ENCODE results near the gene LRP1.

The LRP1 gene

DNA sequence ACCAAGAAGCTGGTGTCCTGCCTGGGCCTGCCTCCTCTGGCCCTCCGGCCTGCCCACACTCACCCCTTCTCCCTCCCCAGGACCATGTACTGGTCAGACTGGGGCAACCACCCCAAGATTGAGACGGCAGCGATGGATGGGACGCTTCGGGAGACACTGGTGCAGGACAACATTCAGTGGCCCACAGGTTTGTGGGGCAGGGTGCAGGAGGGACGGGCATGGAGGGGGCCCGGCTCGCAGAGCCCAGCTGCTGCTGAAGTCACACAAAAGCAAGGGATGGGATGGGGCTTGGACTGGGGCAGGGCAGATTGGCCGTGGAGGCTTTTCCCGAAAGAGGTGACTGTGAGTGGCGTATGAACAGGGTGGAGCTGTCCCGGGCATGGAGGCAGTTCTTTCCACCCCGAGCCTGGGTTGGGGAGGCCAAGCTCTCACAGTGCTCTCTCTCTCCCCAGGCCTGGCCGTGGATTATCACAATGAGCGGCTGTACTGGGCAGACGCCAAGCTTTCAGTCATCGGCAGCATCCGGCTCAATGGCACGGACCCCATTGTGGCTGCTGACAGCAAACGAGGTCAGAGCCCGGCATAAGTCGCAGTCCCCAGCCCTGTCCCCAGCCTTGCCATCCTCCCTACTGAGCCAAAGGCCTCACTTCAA, 80.5 kb downstream of the LRP1 start:
- TF ChIP-seq, protein P1, sequence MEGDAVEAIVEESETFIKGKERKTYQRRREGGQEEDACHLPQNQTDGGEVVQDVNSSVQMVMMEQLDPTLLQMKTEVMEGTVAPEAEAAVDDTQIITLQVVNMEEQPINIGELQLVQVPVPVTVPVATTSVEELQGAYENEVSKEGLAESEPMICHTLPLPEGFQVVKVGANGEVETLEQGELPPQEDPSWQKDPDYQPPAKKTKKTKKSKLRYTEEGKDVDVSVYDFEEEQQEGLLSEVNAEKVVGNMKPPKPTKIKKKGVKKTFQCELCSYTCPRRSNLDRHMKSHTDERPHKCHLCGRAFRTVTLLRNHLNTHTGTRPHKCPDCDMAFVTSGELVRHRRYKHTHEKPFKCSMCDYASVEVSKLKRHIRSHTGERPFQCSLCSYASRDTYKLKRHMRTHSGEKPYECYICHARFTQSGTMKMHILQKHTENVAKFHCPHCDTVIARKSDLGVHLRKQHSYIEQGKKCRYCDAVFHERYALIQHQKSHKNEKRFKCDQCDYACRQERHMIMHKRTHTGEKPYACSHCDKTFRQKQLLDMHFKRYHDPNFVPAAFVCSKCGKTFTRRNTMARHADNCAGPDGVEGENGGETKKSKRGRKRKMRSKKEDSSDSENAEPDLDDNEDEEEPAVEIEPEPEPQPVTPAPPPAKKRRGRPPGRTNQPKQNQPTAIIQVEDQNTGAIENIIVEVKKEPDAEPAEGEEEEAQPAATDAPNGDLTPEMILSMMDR (IDR thresholded peaks at IDR 0.05): no peak
- Histone ChIP-seq H3K79me2 (no peaks in the 10 kb centered on the region), H3K4me3 (ENCODE audit: low read depth, low read length) (no peak overlapping the region), H3K27me3 (ENCODE audit: control insufficient read depth, insufficient read depth, low read length) (no peaks in the 10 kb centered on the region), H2AFZ (no peak overlapping the region), H3K27ac (no peak overlapping the region), H3K9me3 (ENCODE audit: control insufficient read depth, low read length) (no peaks in the 10 kb centered on the region), H3K36me3 (ENCODE audit: control insufficient read depth, insufficient read depth, low read length) (no peaks in the 10 kb centered on the region), H3K4me2 (ENCODE audit: low read length) (no peak overlapping the region), H3K9ac (no peak overlapping the region), H3K4me1 (peaks cover 2% of the 10 kb centered on the region)

DNA sequence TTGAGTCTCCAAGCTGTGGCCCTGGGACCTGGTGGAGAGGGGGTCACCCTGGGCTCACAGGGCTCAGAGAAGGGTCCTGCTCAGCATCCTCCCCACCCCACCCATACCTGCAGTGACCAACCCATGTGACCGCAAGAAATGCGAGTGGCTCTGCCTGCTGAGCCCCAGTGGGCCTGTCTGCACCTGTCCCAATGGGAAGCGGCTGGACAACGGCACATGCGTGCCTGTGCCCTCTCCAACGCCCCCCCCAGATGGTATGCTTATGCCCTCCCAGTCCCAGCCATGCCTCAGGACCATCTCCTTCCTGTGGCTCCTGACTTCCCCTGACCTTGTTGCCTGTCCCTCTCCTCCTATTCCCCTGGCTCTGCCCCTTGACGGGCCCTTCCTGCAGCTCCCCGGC, 81.6 kb downstream of the LRP1 start:
- Histone ChIP-seq H3K36me3 (ENCODE audit: control insufficient read depth, insufficient read depth, low read length) (no peaks in the 10 kb centered on the region), H3K4me2 (ENCODE audit: low read length) (no peak overlapping the region), H3K4me3 (ENCODE audit: low read depth, low read length) (no peak overlapping the region), H2AFZ (no peak overlapping the region), H3K27ac (no peak overlapping the region), H3K9me3 (ENCODE audit: control insufficient read depth, low read length) (no peaks in the 10 kb centered on the region), H3K4me1 (peaks cover 2% of the 10 kb centered on the region), H3K9ac (no peak overlapping the region), H3K27me3 (ENCODE audit: control insufficient read depth, insufficient read depth, low read length) (no peaks in the 10 kb centered on the region), H3K79me2 (no peaks in the 10 kb centered on the region)
- TF ChIP-seq, protein P1 (IDR thresholded peaks at IDR 0.05): no peak

DNA sequence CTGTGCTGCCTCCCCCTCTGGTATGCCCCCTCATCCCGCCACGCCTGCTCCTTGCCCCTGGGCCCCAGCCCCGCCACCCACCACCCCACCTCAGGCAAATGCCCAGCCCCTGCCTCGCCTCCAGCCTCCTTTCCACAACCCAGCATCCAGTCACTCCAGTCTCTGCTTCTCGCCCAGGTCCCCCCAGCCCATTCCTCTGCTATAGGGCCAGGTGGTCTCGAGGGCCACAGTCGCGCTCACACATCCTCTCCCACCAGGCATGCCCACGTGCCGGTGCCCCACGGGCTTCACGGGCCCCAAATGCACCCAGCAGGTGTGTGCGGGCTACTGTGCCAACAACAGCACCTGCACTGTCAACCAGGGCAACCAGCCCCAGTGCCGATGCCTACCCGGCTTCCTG, 82.2 kb downstream of the LRP1 start:
- Histone ChIP-seq H3K4me3 (ENCODE audit: low read depth, low read length) (no peak overlapping the region), H3K27ac (no peak overlapping the region), H3K9ac (no peak overlapping the region), H3K9me3 (ENCODE audit: control insufficient read depth, low read length) (no peaks in the 10 kb centered on the region), H2AFZ (no peak overlapping the region), H3K4me2 (ENCODE audit: low read length) (no peak overlapping the region), H3K79me2 (no peaks in the 10 kb centered on the region), H3K36me3 (ENCODE audit: control insufficient read depth, insufficient read depth, low read length) (no peaks in the 10 kb centered on the region), H3K4me1 (peaks cover 2% of the 10 kb centered on the region), H3K27me3 (ENCODE audit: control insufficient read depth, insufficient read depth, low read length) (peaks cover 5% of the 10 kb centered on the region)
- TF ChIP-seq, protein P1 (IDR thresholded peaks at IDR 0.05): no peak

DNA sequence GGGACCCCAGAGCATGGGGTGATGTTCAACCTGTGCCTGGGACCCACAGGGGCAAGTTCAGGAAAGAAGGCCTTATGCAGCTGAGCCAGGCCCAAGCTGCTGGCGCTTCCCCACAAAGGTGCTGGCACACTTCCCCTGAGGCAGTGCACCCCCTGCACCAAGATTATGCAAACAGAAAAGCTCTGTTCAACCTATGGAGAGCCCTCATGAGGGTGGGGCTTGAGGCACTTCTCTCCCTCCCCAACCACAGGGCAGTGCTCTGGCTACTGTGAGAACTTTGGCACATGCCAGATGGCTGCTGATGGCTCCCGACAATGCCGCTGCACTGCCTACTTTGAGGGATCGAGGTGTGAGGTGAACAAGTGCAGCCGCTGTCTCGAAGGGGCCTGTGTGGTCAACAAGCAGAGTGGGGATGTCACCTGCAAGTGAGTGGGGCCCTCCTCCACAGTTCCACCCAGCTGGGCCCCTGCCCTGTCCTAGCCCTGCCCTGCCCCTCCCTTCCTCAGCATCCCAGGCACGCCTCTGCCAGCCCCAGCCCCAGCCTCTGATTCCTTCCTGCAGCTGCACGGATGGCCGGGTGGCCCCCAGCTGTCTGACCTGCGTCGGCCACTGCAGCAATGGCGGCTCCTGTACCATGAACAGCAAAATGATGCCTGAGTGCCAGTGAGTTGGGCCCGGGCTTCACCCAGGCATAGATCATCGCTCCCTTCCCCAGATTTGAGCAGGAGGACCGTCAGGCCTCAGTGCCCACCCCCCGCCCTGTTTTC, 82.8 kb downstream of the LRP1 start:
- no peaks in the 10 kb centered on the region for H3K36me3 ChIP-seq (ENCODE audit: control insufficient read depth, insufficient read depth, low read length)
- no peaks in the 10 kb centered on the region for H3K9me3 ChIP-seq (ENCODE audit: control insufficient read depth, low read length)
- H3K4me1 ChIP-seq: peaks cover 2% of the 10 kb centered on the region
- no peaks in the 10 kb centered on the region for H3K79me2 ChIP-seq
- H3K27ac ChIP-seq: no peak overlapping the region
- H3K9ac ChIP-seq: no peak overlapping the region
- H3K4me2 ChIP-seq (ENCODE audit: low read length): no peak overlapping the region
- H3K4me3 ChIP-seq (ENCODE audit: low read depth, low read length): no peak overlapping the region
- TF ChIP-seq, protein P1 (IDR thresholded peaks at IDR 0.05): no peak
- H2AFZ ChIP-seq: no peak overlapping the region
- peaks cover 10% of the 10 kb centered on the region for H3K27me3 ChIP-seq (ENCODE audit: control insufficient read depth, insufficient read depth, low read length)

Measured in parathyroid adenoma (tissue), 2 donors.